DND-41 (cell line): ENCODE results near the gene RAG1.

Source experiments
- EZH2 ChIP-seq: IDR thresholded peaks from 3 replicates; pipeline ENCODE4 v1.6.1; 2012; ENCODE audit warnings: borderline replicate concordance, low read depth, mild to moderate bottlenecking, moderate library complexity, low read length, inconsistent platforms; ENCODE audit not compliant: severe bottlenecking
- TF ChIP-seq, protein P1 (sequence below): IDR thresholded peaks from 2 replicates; pipeline ENCODE4 v1.5.1; 2012; ENCODE audit warnings: borderline replicate concordance, low read length, moderate library complexity, mild to moderate bottlenecking; ENCODE audit not compliant: poor library complexity, severe bottlenecking; ENCODE audit errors: extremely low read depth

DNA sequence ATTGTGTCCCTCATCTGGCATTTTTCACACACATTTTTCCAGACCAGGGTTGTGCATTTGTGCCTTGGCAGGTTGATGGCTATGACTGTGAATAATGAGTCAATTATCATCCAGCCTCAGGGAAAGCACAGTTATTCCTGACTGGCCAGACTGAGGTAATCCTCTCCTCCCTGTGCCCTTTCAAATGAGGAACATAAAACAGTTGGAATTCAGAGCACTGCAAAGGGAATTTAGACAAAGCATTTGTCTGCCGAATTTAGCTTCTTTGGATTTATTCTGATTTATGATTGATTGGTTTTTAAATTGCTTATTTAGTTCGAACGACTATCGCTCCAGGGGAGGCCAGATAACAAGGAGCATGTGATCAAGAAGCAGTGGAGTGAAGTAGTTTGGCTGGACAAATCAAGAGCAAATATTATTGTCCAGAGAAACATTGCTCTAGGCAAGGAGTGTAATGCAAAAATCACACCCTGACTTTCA is 61.0 kb downstream of the RAG1 start:
- TF ChIP-seq, protein P1, sequence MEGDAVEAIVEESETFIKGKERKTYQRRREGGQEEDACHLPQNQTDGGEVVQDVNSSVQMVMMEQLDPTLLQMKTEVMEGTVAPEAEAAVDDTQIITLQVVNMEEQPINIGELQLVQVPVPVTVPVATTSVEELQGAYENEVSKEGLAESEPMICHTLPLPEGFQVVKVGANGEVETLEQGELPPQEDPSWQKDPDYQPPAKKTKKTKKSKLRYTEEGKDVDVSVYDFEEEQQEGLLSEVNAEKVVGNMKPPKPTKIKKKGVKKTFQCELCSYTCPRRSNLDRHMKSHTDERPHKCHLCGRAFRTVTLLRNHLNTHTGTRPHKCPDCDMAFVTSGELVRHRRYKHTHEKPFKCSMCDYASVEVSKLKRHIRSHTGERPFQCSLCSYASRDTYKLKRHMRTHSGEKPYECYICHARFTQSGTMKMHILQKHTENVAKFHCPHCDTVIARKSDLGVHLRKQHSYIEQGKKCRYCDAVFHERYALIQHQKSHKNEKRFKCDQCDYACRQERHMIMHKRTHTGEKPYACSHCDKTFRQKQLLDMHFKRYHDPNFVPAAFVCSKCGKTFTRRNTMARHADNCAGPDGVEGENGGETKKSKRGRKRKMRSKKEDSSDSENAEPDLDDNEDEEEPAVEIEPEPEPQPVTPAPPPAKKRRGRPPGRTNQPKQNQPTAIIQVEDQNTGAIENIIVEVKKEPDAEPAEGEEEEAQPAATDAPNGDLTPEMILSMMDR = no peak
- TF ChIP-seq EZH2 = no peak
